ENCODE data around the gene CWC25.

DNA sequence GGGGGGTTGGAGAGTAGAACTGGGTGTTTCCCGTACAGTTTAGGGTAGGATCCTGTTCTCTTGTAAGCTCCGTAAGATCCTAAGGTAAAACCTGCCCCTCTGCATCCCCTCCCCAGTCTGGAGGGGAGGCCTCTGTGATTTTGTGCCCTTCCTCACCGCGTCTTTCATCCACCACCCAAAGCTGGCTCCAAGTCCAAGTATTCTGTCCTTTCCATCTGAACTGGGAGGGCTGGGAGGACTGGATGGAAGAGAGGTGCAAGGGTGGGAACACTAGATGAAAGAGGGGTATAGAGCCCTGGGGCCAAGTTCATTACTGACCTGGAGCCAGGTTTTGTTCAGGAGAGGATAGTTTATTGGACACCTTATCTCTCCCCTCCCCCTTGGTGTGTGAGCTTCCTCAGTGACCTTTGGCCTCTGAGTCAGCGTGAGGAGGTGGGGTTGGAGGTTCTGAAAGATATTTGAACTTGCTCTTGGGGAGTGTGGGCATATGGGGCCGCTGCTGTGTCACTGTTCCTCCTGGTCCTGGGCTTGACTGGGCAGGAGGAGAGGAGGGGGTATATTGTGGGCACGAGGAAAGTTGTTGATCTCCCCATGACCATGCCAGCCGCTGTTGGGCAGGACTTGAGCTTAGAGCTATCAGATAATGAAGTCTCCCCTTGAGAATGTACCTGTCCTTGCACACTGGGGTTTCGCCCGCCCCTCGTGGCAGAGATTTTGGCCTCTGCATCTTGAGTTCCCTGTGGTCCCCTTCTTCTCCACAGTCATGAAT is 46.3 kb upstream of the CWC25 start:
- TF ChIP-seq, protein P1, sequence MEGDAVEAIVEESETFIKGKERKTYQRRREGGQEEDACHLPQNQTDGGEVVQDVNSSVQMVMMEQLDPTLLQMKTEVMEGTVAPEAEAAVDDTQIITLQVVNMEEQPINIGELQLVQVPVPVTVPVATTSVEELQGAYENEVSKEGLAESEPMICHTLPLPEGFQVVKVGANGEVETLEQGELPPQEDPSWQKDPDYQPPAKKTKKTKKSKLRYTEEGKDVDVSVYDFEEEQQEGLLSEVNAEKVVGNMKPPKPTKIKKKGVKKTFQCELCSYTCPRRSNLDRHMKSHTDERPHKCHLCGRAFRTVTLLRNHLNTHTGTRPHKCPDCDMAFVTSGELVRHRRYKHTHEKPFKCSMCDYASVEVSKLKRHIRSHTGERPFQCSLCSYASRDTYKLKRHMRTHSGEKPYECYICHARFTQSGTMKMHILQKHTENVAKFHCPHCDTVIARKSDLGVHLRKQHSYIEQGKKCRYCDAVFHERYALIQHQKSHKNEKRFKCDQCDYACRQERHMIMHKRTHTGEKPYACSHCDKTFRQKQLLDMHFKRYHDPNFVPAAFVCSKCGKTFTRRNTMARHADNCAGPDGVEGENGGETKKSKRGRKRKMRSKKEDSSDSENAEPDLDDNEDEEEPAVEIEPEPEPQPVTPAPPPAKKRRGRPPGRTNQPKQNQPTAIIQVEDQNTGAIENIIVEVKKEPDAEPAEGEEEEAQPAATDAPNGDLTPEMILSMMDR (IDR thresholded peaks at IDR 0.05; ENCODE audit: borderline replicate concordance, extremely low read depth, low read length, poor library complexity, severe bottlenecking), result no peak
- TF ChIP-seq EZH2 (IDR thresholded peaks at IDR 0.05; ENCODE audit: borderline replicate concordance, low read depth, low read length, severe bottlenecking), result no peak
